Mesenteric fat pad (tissue), 1 donor: ENCODE measurements around the gene SOX8. TPM values are rescaled to one million over a fixed set of nuclear protein-coding genes. Genes with fewer than 3 reads are reported as not detected.
"Not testable (repeated sequence)": the region's sequence is repeated elsewhere in the genome, so short reads cannot be mapped to it uniquely, and the experiment has no call there.

Source experiments
- DNase-seq: peaks from one replicate; pipeline ENCODE4 v3.0.0-alpha.2; 2020; ENCODE audit warnings: low spot score
- total RNA-seq: library from RNA; stranded (reverse); fragmentation: NEBNext Ultra II Directional; extraction: Animal tissue kit (Norgen Biotek cat#: 25700); gene quantifications from one replicate; pipeline ENCODE4 v1.2.1, GENCODE V29; 2021
- donor health status: DM: yes; HTN: yes; CAD: no.

Gene SOX8
- total RNA-seq, 1 donor from 2014 or later: 1.3 TPM

DNA sequence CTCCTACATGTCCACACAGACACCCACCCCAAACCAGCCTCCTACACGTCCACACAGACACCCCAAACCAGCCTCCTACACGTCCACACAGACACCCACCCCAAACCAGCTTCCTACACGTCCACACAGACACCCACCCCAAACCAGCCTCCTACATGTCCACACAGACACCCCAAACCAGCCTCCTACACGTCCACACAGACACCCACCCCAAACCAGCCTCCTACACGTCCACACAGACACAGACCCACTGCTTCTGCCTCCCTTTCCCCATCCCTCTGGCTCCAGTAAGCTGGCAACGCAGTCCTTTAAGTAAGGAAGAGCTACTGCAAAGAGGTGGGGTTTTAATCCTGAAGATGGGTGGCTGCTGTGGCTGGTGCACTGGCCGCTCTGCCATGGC is 27.8 kb upstream of the SOX8 start:
- not testable (repeated sequence) for DNase-seq

DNA sequence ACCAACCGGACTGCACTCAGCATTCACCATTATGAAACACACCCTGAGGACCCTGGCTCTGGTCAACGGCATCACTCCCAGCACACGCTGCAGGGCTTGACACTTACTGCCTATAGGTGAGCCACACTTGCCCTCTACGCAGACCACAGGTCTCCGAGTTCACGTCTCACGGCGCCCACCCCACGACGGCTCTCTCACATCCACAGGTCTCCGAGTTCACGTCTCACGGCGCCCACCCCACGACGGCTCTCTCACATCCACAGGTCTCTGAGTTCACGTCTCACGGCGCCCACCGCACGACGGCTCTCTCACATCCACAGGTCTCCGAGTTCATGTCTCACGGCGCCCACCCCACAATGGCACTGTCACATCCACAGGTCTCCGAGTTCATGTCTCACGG is 25.8 kb upstream of the SOX8 start:
- DNase-seq: not testable (repeated sequence)

DNA sequence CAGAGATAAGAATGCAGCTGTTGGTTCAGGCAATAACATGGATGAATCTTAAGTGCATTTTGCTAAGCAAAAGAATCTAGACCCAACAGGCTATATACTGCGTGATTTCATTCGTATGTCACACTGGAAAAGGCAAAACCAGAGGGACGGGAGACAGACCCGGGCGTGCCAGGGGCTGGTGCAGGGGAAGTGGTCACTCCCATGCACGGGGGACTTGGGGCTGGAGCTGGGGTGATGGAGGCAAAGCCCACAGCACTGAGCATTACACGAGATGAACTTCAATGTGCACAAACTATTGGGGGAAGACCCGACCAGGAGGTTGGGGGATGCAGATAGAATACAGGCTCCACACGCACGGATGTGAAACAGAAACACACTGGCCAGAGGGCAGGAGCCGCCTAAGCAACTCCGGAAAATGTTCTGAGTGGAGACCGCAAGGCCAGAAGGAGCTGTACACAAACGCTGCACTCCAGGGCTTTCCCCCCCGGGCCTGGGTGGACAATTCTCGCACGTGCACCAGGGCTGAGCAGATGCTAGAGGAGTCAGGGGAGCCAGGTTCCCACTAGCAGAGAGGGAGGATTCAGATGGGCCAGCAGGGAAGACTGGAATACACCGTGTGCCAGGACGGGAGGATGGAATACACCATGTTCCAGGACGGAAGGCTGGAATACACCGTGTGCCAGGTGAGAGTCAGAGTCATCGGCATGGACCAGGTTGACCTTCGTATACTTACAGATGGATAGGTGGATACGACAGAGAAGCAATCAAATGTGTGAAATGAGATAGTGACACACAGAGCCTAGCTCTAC is 22.1 kb upstream of the SOX8 start:
- DNase-seq: no peak

DNA sequence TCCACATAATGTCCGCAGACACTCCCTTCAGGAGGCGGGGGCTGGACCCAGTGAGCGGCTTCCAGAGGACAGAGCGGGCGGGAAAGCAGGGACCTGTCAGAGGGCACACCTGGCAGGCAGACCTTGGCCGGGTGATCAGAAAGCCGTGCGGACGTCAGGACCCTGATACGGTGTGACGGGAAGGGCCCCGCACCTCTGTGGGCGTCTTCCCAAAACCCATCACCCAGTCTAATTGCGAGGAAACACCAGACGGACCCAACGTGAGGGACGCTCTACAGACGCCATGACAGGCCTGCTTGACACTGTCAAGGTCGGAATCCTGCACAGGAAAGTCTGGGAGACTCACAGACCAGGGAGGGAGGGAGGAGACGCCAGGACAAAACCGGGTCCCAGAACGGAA is 19.2 kb upstream of the SOX8 start:
- DNase-seq: no peak

DNA sequence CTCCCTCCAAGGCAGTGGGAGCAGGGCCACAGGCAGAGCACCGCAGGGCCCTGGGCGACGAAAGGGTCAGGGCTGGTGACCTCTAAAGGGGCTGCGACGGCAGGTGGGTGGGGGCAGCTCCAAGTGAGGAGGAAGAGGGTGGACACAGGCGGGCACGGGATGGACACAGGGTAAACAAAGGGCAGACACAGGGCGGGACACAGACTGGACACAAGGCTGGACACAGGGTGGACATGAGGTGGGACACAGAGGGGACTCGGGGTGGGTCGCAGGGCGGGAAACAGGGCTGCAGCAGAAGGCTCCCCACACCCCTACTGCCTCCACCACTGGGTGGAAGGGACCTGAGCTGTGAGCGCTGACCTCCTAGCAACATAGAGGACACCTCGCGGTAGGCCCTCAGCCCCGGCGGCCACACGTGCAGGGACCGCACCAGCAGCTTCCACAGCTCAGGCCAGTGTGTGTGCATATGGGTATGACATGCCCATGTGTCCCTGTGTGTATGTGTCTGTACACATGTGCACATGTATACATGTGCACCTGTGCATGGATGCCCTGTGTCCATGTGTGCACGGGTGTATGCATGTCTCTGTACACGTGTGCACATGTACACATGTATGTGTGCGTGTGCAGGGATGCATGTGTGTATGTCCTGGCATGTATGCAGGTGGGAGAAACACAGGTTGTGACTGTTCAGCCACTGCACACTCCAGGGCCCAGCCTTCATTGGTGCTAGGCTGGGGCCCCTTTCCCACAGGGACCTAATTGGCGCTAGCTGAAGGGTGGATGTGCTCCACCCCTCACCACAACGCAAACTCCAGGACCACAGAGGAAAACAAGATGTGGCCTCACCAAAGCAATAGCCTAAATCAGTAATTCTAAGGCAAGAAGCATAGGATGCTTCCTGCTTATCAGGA is 18.4 kb upstream of the SOX8 start:
- no peak for DNase-seq

DNA sequence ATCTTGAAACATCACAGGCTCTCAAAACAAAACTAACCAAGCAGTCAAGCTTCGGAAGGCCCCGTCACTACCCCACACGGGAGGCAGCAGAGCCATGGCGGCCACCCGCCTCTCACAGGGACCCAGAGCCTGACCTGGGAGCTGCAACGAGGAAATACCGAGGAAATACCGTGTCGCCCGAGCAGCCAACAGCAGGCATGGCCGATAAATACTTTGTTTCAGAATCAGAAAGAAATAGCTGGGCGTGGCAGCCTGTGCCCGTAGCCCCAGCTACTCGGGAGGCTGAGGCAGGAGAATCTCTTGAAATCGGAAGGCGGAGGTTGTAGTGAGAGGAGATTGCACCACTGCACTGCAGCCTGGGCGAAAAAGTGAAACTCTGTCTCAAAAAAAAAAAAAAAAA is 17.7 kb upstream of the SOX8 start:
- no peak for DNase-seq

DNA sequence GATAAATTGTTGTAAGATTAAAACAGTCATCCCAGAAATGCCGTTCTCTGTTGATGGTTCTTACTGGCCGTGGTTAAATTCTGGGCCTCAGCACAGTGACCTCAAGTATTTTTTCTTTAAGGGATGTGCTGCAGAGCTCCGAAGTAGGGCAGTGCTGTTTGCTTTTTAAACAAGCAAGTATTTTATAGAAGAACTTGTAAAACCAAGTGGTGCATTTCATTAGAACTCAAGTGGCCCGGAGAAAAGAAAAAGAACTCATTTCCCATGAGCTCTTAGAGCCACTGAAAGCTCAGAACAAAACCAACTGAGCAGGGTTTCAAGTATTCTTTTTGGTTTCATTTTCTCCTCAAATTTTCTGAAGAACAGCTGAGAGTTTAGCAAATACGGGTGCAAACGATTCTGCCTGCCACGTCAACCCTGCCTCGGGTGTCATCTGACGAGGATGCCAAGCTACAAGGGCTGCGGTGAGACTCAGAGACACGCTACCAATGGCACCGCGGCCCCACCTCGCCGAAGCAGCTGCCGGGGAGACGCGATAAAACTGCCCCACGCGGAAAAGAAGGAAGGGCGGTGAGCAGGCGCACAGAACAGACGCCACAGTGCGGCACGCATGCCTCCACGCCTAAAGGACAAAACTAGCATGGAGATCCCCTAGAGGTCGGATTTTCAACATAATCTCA is 17.1 kb upstream of the SOX8 start:
- DNase-seq: no peak

DNA sequence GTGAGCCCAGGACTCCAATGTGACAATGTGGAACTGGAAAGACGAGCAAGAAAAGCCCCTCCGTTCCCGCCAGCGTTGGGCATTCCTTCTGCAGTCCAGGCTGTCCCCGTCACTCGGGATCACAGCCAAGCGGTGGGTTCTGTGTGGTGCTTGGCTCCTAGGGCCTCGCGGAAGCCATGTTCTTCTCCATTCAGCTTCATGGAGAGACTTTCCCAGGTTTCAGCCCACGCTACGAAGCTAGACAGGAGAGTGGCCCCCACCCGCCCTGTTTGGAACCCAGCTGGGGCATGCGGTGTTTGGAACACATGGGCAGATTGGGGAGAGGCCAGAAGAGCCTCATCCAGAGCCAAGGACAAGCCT is 16.6 kb upstream of the SOX8 start:
- no peak for DNase-seq

DNA sequence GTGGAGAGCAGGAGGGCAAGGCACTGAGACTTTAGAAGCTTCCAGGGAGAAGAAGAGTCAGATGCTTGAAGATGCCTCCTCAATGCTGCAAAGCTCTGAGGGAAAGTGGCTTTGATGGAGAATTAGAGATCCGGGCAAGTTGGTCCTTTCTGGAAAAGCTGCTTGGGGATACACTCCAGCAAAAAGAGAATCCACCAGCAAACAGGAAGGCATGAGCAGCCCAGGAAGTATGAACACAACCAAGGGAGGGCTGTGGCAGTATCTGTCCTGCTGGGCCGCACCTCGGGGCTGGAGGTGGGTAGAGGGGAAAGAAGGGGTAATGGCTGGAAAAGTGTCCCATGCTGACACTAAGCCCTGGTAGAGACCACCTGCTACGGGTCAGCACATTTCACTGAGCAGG is 16.1 kb upstream of the SOX8 start:
- no peak for DNase-seq

DNA sequence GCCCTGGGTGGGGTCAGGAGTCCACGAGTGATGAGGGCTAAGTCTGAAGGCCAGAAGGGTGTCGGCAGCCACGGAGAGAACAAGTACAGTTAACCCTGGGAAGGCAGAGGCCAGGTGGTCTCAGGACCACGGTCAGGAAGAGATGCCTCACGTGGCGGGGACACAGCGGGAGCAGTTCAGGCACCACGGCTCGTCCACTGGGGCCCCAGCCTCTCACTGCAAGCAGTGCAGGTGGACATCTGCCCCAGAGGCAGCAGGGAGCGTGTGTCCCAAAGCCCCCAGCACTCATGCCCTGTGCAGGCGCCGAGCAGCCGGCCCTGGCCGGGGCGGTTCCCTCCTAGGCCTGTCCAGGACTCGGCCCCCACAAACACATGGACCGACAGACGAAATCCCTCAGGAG is 15.5 kb upstream of the SOX8 start:
- DNase-seq: no peak

DNA sequence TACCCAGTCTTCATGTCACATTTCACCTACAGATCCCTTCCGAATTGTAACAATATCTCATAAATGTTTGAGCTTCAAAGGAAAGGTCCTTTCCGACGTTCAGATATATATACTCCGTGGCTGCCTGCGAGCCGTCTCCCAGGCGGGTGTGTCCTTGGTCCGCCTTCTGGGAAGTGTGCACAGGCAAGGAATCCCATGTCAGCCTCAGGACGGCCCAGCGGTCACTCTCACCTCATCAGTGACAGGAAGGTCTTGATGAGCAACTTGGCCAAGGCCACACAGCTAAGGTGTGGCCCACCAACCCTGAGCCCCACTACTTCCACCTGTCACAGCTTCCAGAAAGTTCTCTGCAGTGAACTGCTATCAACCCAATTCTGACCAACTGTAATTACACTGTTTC is 15.1 kb upstream of the SOX8 start:
- no peak for DNase-seq

DNA sequence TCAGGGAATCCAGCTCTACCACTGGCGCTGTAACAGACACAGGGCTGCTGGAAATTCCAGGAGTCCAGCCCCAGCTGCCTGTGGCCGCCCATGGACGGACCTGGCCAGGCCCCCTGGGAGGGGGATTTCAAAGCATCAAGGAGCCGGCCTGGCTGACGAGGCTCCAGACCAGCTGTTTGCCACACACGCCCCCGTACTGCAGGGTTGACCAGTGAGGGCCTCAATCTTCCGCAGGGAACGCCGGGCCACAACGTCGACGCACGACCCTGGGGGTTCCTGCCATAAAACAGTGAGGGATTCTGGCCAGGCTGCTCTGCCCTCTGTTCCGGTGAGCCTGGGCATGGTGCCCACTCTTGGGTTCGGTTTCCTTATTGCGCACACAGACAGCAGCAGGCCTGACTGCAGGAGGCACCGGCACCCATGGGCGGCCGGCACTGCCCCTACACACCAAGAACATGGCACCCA is 14.5 kb upstream of the SOX8 start:
- no peak for DNase-seq

DNA sequence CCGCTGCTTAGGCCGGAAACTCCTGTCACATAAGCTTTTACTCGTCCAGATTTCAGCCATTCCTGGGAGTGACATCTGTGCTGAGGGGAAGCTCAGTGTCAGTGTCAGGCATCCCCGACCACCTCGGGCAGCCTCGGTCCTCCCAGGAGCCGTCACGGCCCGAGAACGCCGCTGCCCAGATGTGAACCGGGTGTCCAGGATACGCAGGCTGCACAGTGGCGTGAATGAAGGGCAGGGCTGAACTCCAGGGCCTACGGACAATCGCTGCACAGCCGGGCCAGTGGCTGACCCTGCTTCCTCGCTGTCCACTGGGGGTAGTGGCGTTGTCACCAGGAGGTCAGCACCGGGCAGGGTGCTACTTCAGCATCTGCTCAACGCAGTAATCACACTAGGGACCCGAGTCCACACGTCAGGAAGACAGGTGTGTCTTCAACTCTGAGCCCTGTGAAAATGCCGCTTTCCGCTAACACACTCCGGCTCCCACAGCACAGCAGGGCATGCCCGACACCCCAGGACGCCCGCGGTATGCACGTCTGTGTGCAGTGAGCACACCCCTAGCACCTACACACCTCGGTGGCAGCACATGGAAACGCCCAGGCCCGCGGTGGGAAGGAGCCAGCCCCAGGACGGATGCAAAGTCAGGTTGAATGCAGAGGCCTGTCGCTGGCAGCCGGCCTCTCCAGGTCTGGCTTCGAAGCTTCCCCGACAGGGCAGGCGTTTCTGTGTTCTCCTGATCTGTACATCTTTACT is 13.8 kb upstream of the SOX8 start:
- DNase-seq: no peak

DNA sequence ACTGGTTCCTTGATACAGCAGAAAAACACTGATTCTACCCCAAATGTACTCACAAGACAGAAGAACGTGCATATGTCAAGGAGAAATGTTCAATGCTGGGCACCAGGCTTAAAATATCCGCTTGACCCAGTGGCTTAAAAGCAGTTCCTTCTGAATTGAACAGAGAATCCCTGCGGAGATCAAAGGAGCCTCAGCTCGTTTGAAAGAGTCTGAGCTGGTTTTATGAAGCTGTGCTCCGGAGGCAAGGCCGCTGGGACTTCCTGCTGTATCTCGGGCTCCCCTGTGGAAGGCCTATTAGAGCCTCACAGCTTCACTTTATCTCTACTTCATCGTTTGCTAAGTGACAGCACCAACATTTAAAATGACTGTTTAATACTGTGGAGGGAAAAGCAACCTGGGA is 12.9 kb upstream of the SOX8 start:
- DNase-seq: no peak

DNA sequence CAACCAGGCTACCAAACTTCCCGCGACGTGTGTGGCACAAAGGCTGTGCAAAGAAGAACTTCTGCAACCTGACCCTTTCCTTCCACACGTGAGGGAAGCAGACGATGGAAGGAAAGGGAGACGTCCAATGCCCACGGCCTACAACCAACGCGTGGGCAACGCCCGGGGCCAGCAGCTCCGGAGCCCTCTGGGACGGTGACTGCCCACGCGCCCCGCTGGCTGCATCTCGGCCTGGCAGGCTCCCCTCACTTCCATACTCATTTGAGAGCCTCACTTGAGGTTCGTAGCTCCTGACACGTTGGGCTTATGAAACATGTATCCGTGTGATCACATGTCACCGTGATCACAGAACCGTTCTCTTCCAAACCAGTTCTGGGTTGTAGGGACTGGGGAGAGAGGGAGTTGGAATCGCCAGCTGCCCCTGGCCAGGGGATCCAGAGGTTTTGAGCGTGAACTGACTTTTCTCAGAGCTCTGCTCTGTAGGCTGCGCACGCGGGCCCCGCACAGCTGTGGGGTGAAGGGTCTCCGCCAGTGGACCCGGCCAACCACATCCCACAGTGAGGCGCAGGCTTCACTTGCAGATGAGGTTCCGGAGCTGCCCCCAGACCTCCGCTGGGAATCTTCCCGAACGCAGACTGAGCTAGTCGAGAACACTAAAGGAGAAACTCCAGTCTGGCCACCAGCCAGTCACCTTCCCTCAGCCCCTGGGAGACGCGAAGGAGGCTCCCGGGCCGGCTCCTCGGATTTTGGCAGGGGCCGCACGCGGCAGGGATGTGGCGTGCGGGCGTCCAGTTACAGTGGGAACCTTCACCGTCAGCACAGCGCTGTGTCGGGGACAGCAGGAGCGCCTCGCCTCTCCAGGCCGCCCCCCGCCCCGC is 11.8 kb upstream of the SOX8 start:
- no peak for DNase-seq

DNA sequence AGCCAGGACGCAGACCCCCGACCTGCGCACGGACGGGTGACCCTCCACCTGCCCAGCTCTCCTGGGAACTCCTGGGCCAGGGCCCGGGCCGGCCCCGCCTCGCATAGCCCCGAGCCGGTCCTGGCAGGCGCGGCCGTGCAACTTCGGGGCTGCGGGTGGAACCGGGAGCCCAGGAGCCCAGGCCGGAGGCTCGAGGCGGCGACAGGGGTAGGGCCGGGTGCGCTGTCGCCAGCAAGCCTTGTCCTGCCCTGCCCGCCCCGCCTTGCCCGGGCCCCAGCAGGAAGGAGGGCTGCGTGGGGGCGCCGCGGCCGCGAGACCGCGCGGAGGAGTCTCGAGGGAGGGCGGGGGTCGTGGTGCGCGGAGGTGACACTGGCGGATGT is 11.2 kb upstream of the SOX8 start:
- no peak for DNase-seq

DNA sequence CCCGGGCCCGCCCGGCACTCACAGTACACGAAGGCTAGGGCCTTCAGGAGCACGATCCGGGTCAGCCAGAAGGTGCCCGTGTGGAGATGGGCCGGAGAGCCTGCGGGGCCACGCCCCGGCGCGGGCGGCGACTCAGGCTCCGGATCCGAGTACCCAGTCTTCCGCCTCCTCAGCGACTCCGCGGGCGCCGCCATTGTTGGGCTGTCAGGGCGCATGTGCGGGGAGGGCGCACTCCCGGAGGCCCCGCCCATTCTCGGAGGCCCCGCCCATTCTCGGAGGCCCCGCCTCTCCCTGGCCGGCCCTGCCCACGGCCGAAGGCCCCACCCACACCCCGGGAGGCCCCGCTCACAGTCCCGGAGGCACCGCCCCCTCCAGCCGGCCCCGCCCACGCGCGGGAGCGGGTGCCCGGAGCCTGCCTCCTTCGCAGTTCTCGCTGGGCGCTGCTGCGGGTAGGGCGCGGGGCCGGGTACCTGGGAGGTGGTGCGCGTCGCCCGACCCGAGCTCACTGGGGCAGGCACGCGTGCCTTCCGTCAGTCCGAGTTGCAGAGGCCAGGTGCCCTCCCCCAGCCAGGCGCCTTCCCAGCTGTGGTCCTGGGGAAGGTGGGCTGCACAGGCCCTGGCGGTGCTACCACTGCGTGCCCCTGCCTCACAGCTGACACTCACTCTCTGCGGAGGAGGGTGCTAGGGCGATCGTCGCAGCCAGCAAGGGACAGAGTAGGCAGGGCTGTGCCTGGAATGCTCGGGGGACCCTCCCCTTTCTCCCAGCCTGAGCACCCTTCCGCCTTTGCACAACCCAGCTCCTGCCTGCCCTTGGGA is 10.6 kb upstream of the SOX8 start, which contains the start of gene LMF1:
LMF1 (minus strand) TSS at position 219 of the 816 bp plus-strand sequence; CDS start at position 215, 4 bp downstream.
- DNase-seq: peak; percentile 99

DNA sequence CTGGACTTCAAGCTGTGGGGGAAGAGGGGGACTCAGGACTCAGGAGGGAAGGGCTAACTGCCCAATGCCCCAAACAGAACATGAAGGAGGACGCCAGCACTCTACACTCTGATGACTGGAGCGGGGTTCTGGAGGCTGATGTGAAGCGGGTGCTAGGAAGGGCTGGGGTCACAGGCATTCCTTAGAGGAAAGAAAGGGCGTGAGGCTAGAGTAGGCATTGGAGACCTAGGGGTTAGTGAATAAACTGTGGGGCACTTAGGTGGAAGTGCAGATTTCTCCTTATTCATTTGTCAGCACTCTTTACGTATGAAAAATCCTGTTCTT is 10.0 kb upstream of the SOX8 start:
- no peak for DNase-seq

DNA sequence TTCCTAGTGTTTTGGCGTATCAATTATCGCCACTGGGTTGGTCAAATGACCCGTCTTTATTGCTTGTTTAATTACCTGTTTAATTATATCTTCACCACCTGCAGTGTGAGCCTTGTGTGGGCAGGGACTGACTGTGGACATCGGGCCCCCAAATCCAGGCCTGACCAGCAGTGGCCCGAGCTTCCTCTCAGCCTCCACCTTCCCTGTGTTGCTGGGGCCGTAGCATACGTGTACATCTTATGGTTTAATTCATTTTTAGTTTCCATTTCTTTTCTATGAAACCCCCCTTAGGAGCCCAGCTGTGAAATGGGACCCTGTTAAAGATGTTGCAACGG is 9.6 kb upstream of the SOX8 start:
- DNase-seq: no peak
